Liver (tissue), 9 donors: Measurements from ENCODE around the gene NUDT8. TPM values are rescaled to one million over a fixed set of nuclear protein-coding genes. Genes with fewer than 3 reads are reported as not detected.

Experiments used
- DNase-seq: peaks from one replicate; pipeline ENCODE4 v3.0.0-alpha.2; 2017; ENCODE audit warnings: low spot score
- H3K27ac ChIP-seq, 2 donors: one replicate each; pipeline ENCODE4 v1.7.0; 2013; ENCODE audit warnings: inconsistent platforms in 2 of 2, low read length in 2 of 2, control low read depth in 1 of 2, low read depth in 1 of 2, mild to moderate bottlenecking in 1 of 2
- H3K27me3 ChIP-seq, 4 donors: one replicate each; pipeline versions ENCODE4 v1.6.1 to v1.7.0; 2013; ENCODE audit warnings: low read length in 3 of 4, inconsistent platforms in 1 of 4, mild to moderate bottlenecking in 1 of 4, moderate library complexity in 1 of 4; ENCODE audit not compliant: control insufficient read depth in 4 of 4, insufficient read depth in 4 of 4
- H3K36me3 ChIP-seq, 4 donors: one replicate each; pipeline versions ENCODE4 v1.6.1 to v1.7.0; 2013; ENCODE audit warnings: low read length in 3 of 4, mild to moderate bottlenecking in 3 of 4, low read depth in 1 of 4, moderate library complexity in 1 of 4; ENCODE audit not compliant: control insufficient read depth in 4 of 4, insufficient read depth in 3 of 4
- H3K4me1 ChIP-seq, 4 donors: one replicate each; pipeline versions ENCODE4 v1.6.1 to v1.7.0; 2013; ENCODE audit warnings: low read length in 3 of 4, mild to moderate bottlenecking in 3 of 4, moderate library complexity in 1 of 4; ENCODE audit not compliant: control insufficient read depth in 4 of 4, insufficient read depth in 4 of 4
- H3K4me3 ChIP-seq, 3 donors: one replicate each; pipeline versions ENCODE4 v1.6.1 to v1.7.0; 2013; ENCODE audit warnings: low read length in 3 of 3, control low read depth in 1 of 3, low read depth in 1 of 3, mild to moderate bottlenecking in 1 of 3
- H3K9ac ChIP-seq, 2 donors: one replicate each; pipeline ENCODE4 v1.7.0; 2013; ENCODE audit warnings: low read length in 2 of 2, mild to moderate bottlenecking in 2 of 2, moderate library complexity in 2 of 2, control low read depth in 1 of 2, low read depth in 1 of 2
- H3K9me3 ChIP-seq, 4 donors: one replicate each; pipeline versions ENCODE4 v1.6.1 to v1.7.0; 2013; ENCODE audit warnings: low read length in 3 of 4; ENCODE audit not compliant: control insufficient read depth in 4 of 4
- ATF3 ChIP-seq: IDR thresholded peaks from 2 replicates; pipeline ENCODE4 v1.6.1; 2016; ENCODE audit warnings: antibody characterized with exemption
- CTCF ChIP-seq: fragments of 150-350 bp; IDR thresholded peaks from 2 replicates; pipeline ENCODE4 v1.5.1; 2017; ENCODE audit warnings: improper control_type of control experiment, low read depth, low read length; ENCODE audit not compliant: missing input control
- EGR1 ChIP-seq, 2 donors: IDR thresholded peaks; 2 replicates each; pipeline ENCODE4 v1.6.1; 2016 to 2018; ENCODE audit warnings: antibody characterized with exemption in 2 of 2, low read depth in 2 of 2
- FOXA1 ChIP-seq: IDR thresholded peaks from 2 replicates; pipeline ENCODE4 v1.6.1; 2016; ENCODE audit warnings: antibody characterized with exemption
- FOXA2 ChIP-seq: IDR thresholded peaks from 2 replicates; pipeline ENCODE4 v1.6.1; 2016; ENCODE audit warnings: antibody characterized with exemption
- GABPA ChIP-seq, 2 donors: IDR thresholded peaks in 1 of 2; conservative IDR thresholded peaks in 1 of 2; 2 replicates each; pipeline ENCODE4 v1.6.1; 2016; ENCODE audit warnings: antibody characterized with exemption in 2 of 2, mild to moderate bottlenecking in 1 of 2, moderate library complexity in 1 of 2
- HNF4A ChIP-seq, 2 donors: conservative IDR thresholded peaks; 2 replicates each; pipeline ENCODE4 v1.6.1; 2016; ENCODE audit warnings: antibody characterized with exemption in 2 of 2, mild to moderate bottlenecking in 2 of 2
- HNF4G ChIP-seq: IDR thresholded peaks from 2 replicates; pipeline ENCODE4 v1.6.1; 2016; ENCODE audit warnings: antibody characterized with exemption
- JUND ChIP-seq, 2 donors: IDR thresholded peaks; 2 replicates each; pipeline ENCODE4 v1.6.1; 2016; ENCODE audit warnings: antibody characterized with exemption in 2 of 2
- NR2F2 ChIP-seq: IDR thresholded peaks from 2 replicates; pipeline ENCODE4 v1.6.1; 2016; ENCODE audit warnings: antibody characterized with exemption
- RAD21 ChIP-seq, 2 donors: IDR thresholded peaks; 2 replicates each; pipeline ENCODE4 v1.6.1; 2016; ENCODE audit warnings: antibody characterized with exemption in 2 of 2, mild to moderate bottlenecking in 2 of 2
- REST ChIP-seq: IDR thresholded peaks from 2 replicates; pipeline ENCODE4 v1.6.1; 2016; ENCODE audit warnings: antibody characterized with exemption, mild to moderate bottlenecking
- RXRA ChIP-seq, 2 donors: IDR thresholded peaks; 2 replicates each; pipeline ENCODE4 v1.6.1; 2017 to 2018; ENCODE audit warnings: antibody characterized with exemption in 2 of 2, mild to moderate bottlenecking in 1 of 2
- SP1 ChIP-seq: IDR thresholded peaks from 2 replicates; pipeline ENCODE4 v1.6.1; 2018; ENCODE audit warnings: antibody characterized with exemption, mild to moderate bottlenecking
- TAF1 ChIP-seq: conservative IDR thresholded peaks from 2 replicates; pipeline ENCODE4 v1.6.1; 2016; ENCODE audit warnings: antibody characterized with exemption, mild to moderate bottlenecking
- YY1 ChIP-seq: IDR thresholded peaks from 2 replicates; pipeline ENCODE4 v1.6.1; 2016; ENCODE audit warnings: antibody characterized with exemption, mild to moderate bottlenecking
- ZBTB33 ChIP-seq: IDR thresholded peaks from 2 replicates; pipeline ENCODE4 v1.6.1; 2016; ENCODE audit warnings: antibody characterized with exemption
- WGBS: extraction: QIAGEN DNeasy Blood & Tissue Kit; methylation state at CpG from one replicate; pipeline ENCODE4 v1.1.7; 2013; 5-methylcytosine and 5-hydroxymethylcytosine counted together
- polyA plus RNA-seq, 2 donors: library from polyadenylated mRNA; stranded (reverse) in 1 of 2; unstranded in 1 of 2; fragments of 200-250 nt in 1 of 2; fragments of >200 nt in 1 of 2; fragmentation: Nextera tagmentation in 1 of 2; extraction: Ambion mirVana in 1 of 2; gene quantifications; one replicate each; pipeline versions ENCODE4 v1.2.1 to v1.2.3, GENCODE V29; 2013 to 2015
- total RNA-seq, 2 donors: library from RNA; depleted of rRNA; stranded (reverse); fragments of >200 nt; gene quantifications; one replicate each; pipeline ENCODE4 v1.2.3, GENCODE V29; 2014
- donor health status: healthy.
- donor health status: healthy.
- donor health status: healthy.
- donor health status: healthy.
- donor health status: healthy.

NUDT8 gene
- total and polyA plus RNA-seq, 4 donors, result 19.5 to 66.9 (median 24.4) TPM

- DNase-seq, result no peak
- Histone ChIP-seq H3K27ac (no peak overlapping the region), H3K9ac (no peak overlapping the region), H3K27me3 (no peaks in the 10 kb centered on the region), H3K9me3 (no peaks in the 10 kb centered on the region), H3K4me1 (no peaks in the 10 kb centered on the region), H3K36me3 (no peaks in the 10 kb centered on the region), H3K4me3 (no peak overlapping the region)
- 94% methylated on average over 4 of the region's 4 CpGs for WGBS
- TF ChIP-seq RXRA (IDR thresholded peaks at IDR 0.05) (no peak), YY1 (no peak), FOXA2 (no peak), FOXA1 (no peak), CTCF (no peak), NR2F2 (no peak), SP1 (no peak), TAF1 (no peak), EGR1 (IDR thresholded peaks at IDR 0.05; ENCODE audit: low read depth in 2 of 2) (no peak), ATF3 (no peak), GABPA (IDR thresholded peaks at IDR 0.05 in 1 of 2, conservative IDR thresholded peaks at IDR 0.05 in 1 of 2) (no peak), RAD21 (IDR thresholded peaks at IDR 0.05) (no peak), ZBTB33 (no peak), REST (no peak), HNF4A (conservative IDR thresholded peaks at IDR 0.05) (no peak), HNF4G (no peak), JUND (IDR thresholded peaks at IDR 0.05) (no peak)
These were observed 26.7 kb upstream of the NUDT8 start for GRCh38 chr11:67656278-67656922.
